ENCODE data around the gene NEDD4L. TPM values are rescaled to one million over a fixed set of nuclear protein-coding genes. Genes with fewer than 3 reads are reported as not detected.

The NEDD4L gene
- total and polyA plus RNA-seq, 8 donors: 88.0 to 159 (median 95.2) TPM

DNA sequence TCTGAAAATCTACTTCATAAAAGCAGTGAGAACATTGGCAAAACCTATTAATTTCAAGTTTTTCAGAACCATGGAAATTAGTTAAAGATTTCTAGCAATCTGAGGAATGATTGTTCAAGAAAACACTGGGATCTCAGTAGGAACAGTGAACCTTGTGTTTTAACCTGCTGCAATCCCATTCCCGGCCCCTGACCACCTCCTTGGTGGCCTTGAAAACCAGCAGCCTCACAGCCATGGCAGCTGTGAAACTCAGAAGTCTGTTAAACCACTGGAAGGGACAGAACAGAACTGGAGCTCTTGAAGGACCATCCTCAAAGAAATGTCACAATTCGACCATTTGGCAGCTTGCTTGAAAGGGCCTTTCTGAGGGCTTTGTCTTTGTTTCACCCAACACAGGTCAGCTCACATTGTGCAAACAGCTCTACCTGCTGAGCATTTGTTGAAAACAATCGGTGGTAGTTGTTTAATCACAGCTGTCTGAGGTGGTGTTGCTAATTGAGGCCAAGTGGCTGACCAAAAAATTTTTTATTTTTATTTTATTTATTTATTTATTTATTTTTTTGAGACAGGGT lies 25.8 kb downstream of the NEDD4L start:
- no peak overlapping the region for H3K27ac ChIP-seq
- ATAC-seq (no peak), DNase-seq (no peak)
- no peak overlapping the region for H3K4me3 ChIP-seq
- TF ChIP-seq, protein P1, sequence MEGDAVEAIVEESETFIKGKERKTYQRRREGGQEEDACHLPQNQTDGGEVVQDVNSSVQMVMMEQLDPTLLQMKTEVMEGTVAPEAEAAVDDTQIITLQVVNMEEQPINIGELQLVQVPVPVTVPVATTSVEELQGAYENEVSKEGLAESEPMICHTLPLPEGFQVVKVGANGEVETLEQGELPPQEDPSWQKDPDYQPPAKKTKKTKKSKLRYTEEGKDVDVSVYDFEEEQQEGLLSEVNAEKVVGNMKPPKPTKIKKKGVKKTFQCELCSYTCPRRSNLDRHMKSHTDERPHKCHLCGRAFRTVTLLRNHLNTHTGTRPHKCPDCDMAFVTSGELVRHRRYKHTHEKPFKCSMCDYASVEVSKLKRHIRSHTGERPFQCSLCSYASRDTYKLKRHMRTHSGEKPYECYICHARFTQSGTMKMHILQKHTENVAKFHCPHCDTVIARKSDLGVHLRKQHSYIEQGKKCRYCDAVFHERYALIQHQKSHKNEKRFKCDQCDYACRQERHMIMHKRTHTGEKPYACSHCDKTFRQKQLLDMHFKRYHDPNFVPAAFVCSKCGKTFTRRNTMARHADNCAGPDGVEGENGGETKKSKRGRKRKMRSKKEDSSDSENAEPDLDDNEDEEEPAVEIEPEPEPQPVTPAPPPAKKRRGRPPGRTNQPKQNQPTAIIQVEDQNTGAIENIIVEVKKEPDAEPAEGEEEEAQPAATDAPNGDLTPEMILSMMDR (IDR thresholded peaks at IDR 0.05): no peak
- no peaks in the 10 kb centered on the region for H3K9me3 ChIP-seq
- intact Hi-C loops (cut with DNase I): no loop called here
- no peaks in the 10 kb centered on the region for H3K4me1 ChIP-seq
- H3K36me3 ChIP-seq: no peaks in the 10 kb centered on the region
- H3K27me3 ChIP-seq: no peaks in the 10 kb centered on the region

DNA sequence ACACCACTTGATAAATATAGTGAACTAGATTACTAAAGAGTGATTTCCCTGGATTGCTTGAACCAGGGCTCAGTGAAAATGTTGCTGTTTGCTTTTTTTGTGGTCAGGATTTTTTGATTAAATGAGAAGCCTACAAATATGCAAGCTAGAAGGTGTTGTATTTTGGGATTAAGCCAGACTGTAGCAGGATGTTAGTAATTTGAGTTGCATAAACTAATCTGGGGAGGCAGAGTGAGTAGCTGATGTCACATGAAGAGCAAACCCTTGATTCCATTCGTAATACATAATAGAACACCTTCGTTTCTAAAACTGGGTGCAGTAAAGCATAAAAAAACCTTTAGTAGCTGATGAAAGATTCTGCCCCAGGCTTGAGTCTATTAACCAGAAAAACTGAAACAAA lies 32.0 kb downstream of the NEDD4L start:
- ATAC-seq (peak; percentile 42), DNase-seq (no peak)
- H3K27me3 ChIP-seq: no peaks in the 10 kb centered on the region
- H3K27ac ChIP-seq: peak overlapping the region in 1 of 2 donors; percentile 23
- TF ChIP-seq, protein P1 (IDR thresholded peaks at IDR 0.05): no peak
- intact Hi-C loops (cut with DNase I): no loop called here
- H3K9me3 ChIP-seq: no peaks in the 10 kb centered on the region
- no peak overlapping the region for H3K4me3 ChIP-seq
- no peaks in the 10 kb centered on the region for H3K36me3 ChIP-seq
- peaks cover 6 to 10% of the 10 kb centered on the region in 2 donors for H3K4me1 ChIP-seq

DNA sequence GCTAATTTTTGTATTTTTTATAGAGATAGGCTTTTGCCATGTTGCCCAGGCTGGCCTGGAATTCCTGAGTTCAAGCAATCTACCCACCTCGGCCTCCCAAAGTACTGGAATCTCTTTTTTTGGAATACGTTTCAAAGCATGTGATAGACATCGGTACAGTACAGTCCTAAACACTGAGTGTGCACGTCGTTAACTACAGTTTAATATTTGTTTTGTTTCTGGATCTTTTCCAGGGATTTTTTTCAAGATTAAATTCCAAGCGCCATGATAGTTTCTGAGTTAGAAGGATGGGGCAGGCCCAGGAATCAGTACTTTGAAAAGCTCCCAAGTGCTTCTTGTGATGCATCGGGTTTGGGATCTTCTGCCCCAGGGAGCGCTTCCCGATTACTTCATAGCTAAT lies 33.3 kb downstream of the NEDD4L start:
- no peak overlapping the region for H3K4me3 ChIP-seq
- peaks cover 6 to 10% of the 10 kb centered on the region in 2 donors for H3K4me1 ChIP-seq
- intact Hi-C loops (cut with DNase I): no loop called here
- no peaks in the 10 kb centered on the region for H3K27me3 ChIP-seq
- ATAC-seq: peak; percentile 11
- DNase-seq: no peak
- H3K27ac ChIP-seq: no peak overlapping the region
- H3K36me3 ChIP-seq: no peaks in the 10 kb centered on the region
- H3K9me3 ChIP-seq: no peaks in the 10 kb centered on the region
- TF ChIP-seq, protein P1 (IDR thresholded peaks at IDR 0.05): no peak

DNA sequence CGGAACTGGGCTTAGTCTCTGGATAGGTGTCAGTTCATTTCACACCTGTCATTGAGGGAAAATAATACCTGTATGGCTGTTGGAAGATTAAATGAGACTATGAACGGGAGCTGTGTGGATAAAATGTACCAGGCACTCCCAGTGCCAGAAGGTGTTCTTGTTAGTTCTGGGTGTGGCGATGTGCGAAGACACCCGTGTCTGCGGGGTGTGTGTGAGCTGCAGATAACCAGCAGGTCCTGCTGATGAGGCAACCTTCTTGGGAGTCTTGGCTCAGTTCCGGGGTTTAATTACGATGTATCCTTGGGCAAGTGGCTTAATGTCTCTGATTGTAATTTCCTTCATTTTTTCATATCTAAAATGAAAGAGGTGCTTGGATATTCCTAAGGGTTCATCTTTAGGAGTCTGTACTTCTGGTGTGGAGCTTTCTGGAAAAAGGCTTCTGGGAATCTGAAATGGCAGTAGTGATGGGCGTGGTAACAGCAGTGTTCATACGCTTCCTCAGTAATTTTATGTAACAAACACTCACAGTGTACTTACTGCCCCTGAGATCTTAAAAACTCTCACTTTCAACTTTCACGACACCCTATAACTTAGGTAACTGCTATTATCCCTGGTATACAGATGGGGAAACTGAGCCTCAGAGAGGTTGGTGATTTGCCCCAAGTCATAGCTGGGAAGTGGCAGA lies 35.0 kb downstream of the NEDD4L start:
- Histone ChIP-seq H3K9me3 (no peaks in the 10 kb centered on the region), H3K36me3 (no peaks in the 10 kb centered on the region), H3K4me1 (peaks cover 6 to 10% of the 10 kb centered on the region in 2 donors), H3K27ac (no peak overlapping the region), H3K27me3 (no peaks in the 10 kb centered on the region), H3K4me3 (no peak overlapping the region)
- DNase-seq: no peak
- ATAC-seq: peak; percentile 33
- TF ChIP-seq, protein P1 (IDR thresholded peaks at IDR 0.05): no peak
- intact Hi-C loops (cut with DNase I): no loop called here

DNA sequence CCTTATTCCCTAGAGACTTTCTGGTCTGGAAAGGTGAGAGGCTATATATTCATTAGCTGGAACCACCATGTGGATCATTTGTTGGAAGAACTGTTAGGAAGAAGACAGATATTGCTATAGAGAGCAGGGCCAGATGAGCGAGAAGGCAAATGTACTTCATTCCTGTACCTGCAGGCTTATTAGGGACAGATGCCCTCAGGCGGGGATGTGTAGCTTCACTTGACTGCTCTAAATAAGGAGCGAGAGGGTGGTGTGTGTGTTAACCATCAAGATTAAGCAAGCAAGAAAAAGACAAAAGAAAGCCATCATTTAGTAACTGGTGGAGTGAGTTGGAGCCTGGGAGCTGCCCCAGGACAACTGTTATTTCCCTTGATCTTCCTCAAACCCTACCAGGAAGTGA lies 36.4 kb downstream of the NEDD4L start:
- no peak overlapping the region for H3K4me3 ChIP-seq
- no peaks in the 10 kb centered on the region for H3K27me3 ChIP-seq
- TF ChIP-seq, protein P1 (IDR thresholded peaks at IDR 0.05): no peak
- ATAC-seq: no peak
- peaks cover 6 to 10% of the 10 kb centered on the region in 2 donors for H3K4me1 ChIP-seq
- intact Hi-C loops (cut with DNase I): no loop called here
- no peak overlapping the region for H3K27ac ChIP-seq
- H3K9me3 ChIP-seq: no peaks in the 10 kb centered on the region
- DNase-seq: no peak
- H3K36me3 ChIP-seq: no peaks in the 10 kb centered on the region

All from left lung (tissue), 10 donors.